GM12878 (cell line): Measurements from ENCODE around the gene DDX10. TPM values are rescaled to one million over a fixed set of nuclear protein-coding genes. Genes with fewer than 3 reads are reported as not detected.

Experiments used
- ATAC-seq: fragments of 200-7000 bp; cut with Tn5 transposase; 3 replicates; pipeline ENCODE4 v1.9.1; 2020; ENCODE audit warnings: mild to moderate bottlenecking, moderate library complexity
- BruUV-seq: library from RNA; stranded (reverse); fragments of 400-500 nt; replicated peaks from 2 replicates; lab custom pipeline; 2021; lab: Mats Ljungman, UMichigan
- CTCF ChIA-PET: fragments of 300-600 bp; sonication (Branson Sonifier 250); formaldehyde crosslinking; extraction: SDS; loops from one replicate; lab custom pipeline; 2021; ENCODE audit warnings: inconsistent platforms; lab: Yijun Ruan, JAX
- POLR2A ChIA-PET: fragments of 350-600 bp; formaldehyde crosslinking; extraction: SDS; loops from one replicate; lab custom pipeline; 2021; ENCODE audit warnings: inconsistent platforms; lab: Charles Lee
- RAD21 ChIA-PET: fragments of 300-600 bp; sonication (Branson Sonifier 250); formaldehyde crosslinking; loops from one replicate; lab custom pipeline; 2023; ENCODE audit warnings: antibody characterized with exemption; ENCODE audit not compliant: unreplicated experiment; lab: Charles Lee
- SMC1A ChIA-PET: fragments of 300-600 bp; sonication (Branson Sonifier 250); formaldehyde crosslinking; loops from one replicate; lab custom pipeline; 2023; ENCODE audit not compliant: unreplicated experiment, uncharacterized antibody; lab: Charles Lee
- DNase-seq: peaks from one replicate; pipeline ENCODE4 v3.0.0-alpha.2; 2011; ENCODE audit warnings: low read depth, low spot score
- FAIRE-seq: peaks from 3 replicates; lab custom pipeline; 2011; peaks lifted over from hg19 to GRCh38; lab: Jason Lieb, UNC
- H2AFZ ChIP-seq: 2 replicates; pipeline ENCODE4 v1.6.0; 2011; ENCODE audit warnings: low read depth, low read length, control low read depth; ENCODE audit not compliant: control insufficient read depth
- H3K27ac ChIP-seq: 2 replicates; pipeline ENCODE4 v1.5.1; 2011; ENCODE audit warnings: control low read depth; ENCODE audit not compliant: control insufficient read depth, insufficient read depth
- H3K27me3 ChIP-seq, 2 experiments: replicated peaks in 1 of 2; 2 replicates each; pipeline versions ENCODE4 v1.6.0 to v1.6.1; 2011; ENCODE audit warnings: low read length in 1 of 2; ENCODE audit not compliant: control insufficient read depth in 2 of 2, insufficient read depth in 2 of 2
- H3K36me3 ChIP-seq, 2 experiments: 2 replicates each; pipeline ENCODE4 v1.5.1; 2011; ENCODE audit warnings: low read length in 1 of 2; ENCODE audit not compliant: control insufficient read depth in 2 of 2, insufficient read depth in 2 of 2
- H3K4me1 ChIP-seq: 2 replicates; pipeline ENCODE4 v1.6.1; 2011; ENCODE audit warnings: mild to moderate bottlenecking, low read length, moderate library complexity, mixed read lengths; ENCODE audit not compliant: control insufficient read depth, insufficient read depth
- H3K4me2 ChIP-seq: 2 replicates; pipeline ENCODE4 v1.6.0; 2011; ENCODE audit warnings: control low read depth; ENCODE audit not compliant: control insufficient read depth, insufficient read depth
- H3K4me3 ChIP-seq: fragments of 200-600 bp; sonication (generic); 2 replicates; pipeline ENCODE4 v1.5.1; 2016
- H3K79me2 ChIP-seq: 2 replicates; pipeline ENCODE4 v1.6.0; 2011; ENCODE audit warnings: low read length; ENCODE audit not compliant: control insufficient read depth, insufficient read depth
- H3K9ac ChIP-seq: 2 replicates; pipeline ENCODE4 v1.8.0; 2011; ENCODE audit warnings: low read length, control low read depth, mixed read lengths; ENCODE audit not compliant: control insufficient read depth, insufficient read depth
- H3K9me3 ChIP-seq: replicated peaks from 3 replicates; pipeline ENCODE4 v1.5.1; 2011; ENCODE audit warnings: mild to moderate bottlenecking, low read length; ENCODE audit not compliant: control insufficient read depth, insufficient read depth
- H4K20me1 ChIP-seq: 2 replicates; pipeline ENCODE4 v1.6.0; 2011; ENCODE audit not compliant: control insufficient read depth, insufficient read depth
- CREB1 ChIP-seq: IDR thresholded peaks from 2 replicates; pipeline ENCODE4 v1.6.1; 2012; ENCODE audit warnings: low read depth, mild to moderate bottlenecking, inconsistent platforms
- MEF2B ChIP-seq: fragments of 450-650 bp; IDR thresholded peaks from 2 replicates; pipeline ENCODE4 v1.6.1; 2018; ENCODE audit warnings: mild to moderate bottlenecking, moderate library complexity; ENCODE audit not compliant: partially characterized antibody, poor library complexity, severe bottlenecking
- NFIC ChIP-seq: IDR thresholded peaks from 2 replicates; pipeline ENCODE4 v1.6.1; 2012; ENCODE audit warnings: low read depth, mild to moderate bottlenecking, inconsistent platforms, low read length, moderate library complexity
- NFYB ChIP-seq: IDR thresholded peaks from 2 replicates; pipeline ENCODE4 v1.6.1; 2011; ENCODE audit warnings: low read depth, mild to moderate bottlenecking, low read length, improper control_type of control experiment, moderate library complexity; ENCODE audit not compliant: insufficient read depth
- SRF ChIP-seq, 2 experiments: IDR thresholded peaks; 2 replicates each; pipeline ENCODE4 v1.6.1; 2011; ENCODE audit warnings: low read depth in 2 of 2, low read length in 2 of 2, mild to moderate bottlenecking in 1 of 2, moderate library complexity in 1 of 2
- YBX1 ChIP-seq: fragments of 450-650 bp; IDR thresholded peaks from 2 replicates; pipeline ENCODE4 v1.6.1; 2016; ENCODE audit warnings: antibody characterized with exemption
- ZNF217 ChIP-seq: fragments of 450-650 bp; IDR thresholded peaks from 2 replicates; pipeline ENCODE4 v1.6.1; 2017; ENCODE audit warnings: antibody characterized with exemption, mild to moderate bottlenecking
- WGBS: methylation state at CpG from one replicate; pipeline ENCODE4 v1.1.6; 2016; ENCODE audit warnings: low lambda C conversion rate; ENCODE audit not compliant: insufficient replicate concordance, insufficient coverage; ENCODE audit errors: missing lambda C conversion rate; 5-methylcytosine and 5-hydroxymethylcytosine counted together
- in situ Hi-C: fragments of 300-500 bp; cut with MboI; formaldehyde crosslinking; loops from 9 replicates; pipeline ENCODE4 v1.14.3; 2018; ENCODE audit warnings: mixed read lengths
- intact Hi-C: fragments of 100-400 bp; cut with micrococcal nuclease; formaldehyde crosslinking; loops from one replicate; pipeline ENCODE4 v1.14.2; 2022; ENCODE audit not compliant: unreplicated experiment
- polyA plus RNA-seq, 11 experiments: library from polyadenylated mRNA; depleted of rRNA in 4 of 11; unstranded in 6 of 11; stranded (reverse) in 5 of 11; fragments of >200 nt; fragmentation: Nextera tagmentation in 4 of 11; fragmentation: Illumina TruSeq in 1 of 11; extraction: Ambion mirVana in 4 of 11; extraction: Trizol in 1 of 11; gene quantifications; 1 replicate in 1 of 11; 2 replicates in 10 of 11; pipeline versions ENCODE4 v1.2.1 to v1.2.3, GENCODE V29; 2011 to 2016; ENCODE audit warnings: inconsistent platforms in 2 of 11, missing spikeins in 2 of 11, low read depth in 1 of 11
- total RNA-seq, 4 experiments: library from RNA; depleted of rRNA in 3 of 4; stranded (reverse); fragments of >200 nt in 3 of 4; fragmentation: Illumina TruSeq in 1 of 4; extraction: Trizol in 1 of 4; gene quantifications; 2 replicates each; pipeline versions ENCODE4 v1.2.1 to v1.2.3, GENCODE V29; 2013 to 2021
- TF ChIP-seq, protein P1 (sequence below): fragments of 450-650 bp; IDR thresholded peaks from 2 replicates; pipeline ENCODE4 v1.6.1; 2017; ENCODE audit warnings: antibody characterized with exemption, mild to moderate bottlenecking, moderate library complexity
- TF ChIP-seq, protein P2 (sequence below): IDR thresholded peaks from 2 replicates; pipeline ENCODE4 v1.6.1; 2011; ENCODE audit warnings: borderline replicate concordance, low read depth, mild to moderate bottlenecking, moderate library complexity, mixed read lengths, low read length; ENCODE audit not compliant: insufficient read depth; ENCODE audit errors: extremely low read length
- TF ChIP-seq, protein P3 (sequence below): fragments of 450-650 bp; formaldehyde crosslinking; IDR thresholded peaks from 2 replicates; pipeline ENCODE4 v1.4.0; 2022; ENCODE audit warnings: mild to moderate bottlenecking, moderate library complexity
- TF ChIP-seq, protein P4 (sequence below): fragments of 150-350 bp; IDR thresholded peaks from 2 replicates; pipeline ENCODE4 v1.6.1; 2016; ENCODE audit warnings: low read depth, low read length

The DDX10 gene
- total and polyA plus RNA-seq, 10 of the 15 experiments (the other 5 are each of a cell fraction or from before 2014, with no cell fraction given): 20.9 to 51.5 (median 31.9) TPM

DNA sequence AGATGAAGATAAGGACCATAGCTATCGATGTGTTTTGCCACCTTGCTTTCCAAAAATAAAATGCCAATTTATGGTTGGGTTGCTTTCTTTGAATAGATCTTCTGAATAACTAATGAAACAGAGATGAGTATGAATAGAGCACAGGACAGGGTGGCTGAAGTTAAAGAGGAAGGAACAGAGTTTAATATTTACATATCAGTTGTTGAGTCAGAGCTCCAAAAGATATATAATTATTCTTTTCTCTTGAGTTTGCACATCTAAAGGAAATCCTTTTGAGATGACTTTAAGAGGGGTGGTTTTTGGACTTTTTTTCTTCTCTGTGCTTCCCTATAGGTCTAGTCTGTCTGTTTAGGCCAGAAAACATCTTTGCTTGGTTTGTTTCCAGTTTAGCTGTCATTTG lies 115.2 kb downstream of the DDX10 start:
- Histone ChIP-seq H3K27me3 (no peaks in the 10 kb centered on the region), H3K4me1 (no peaks in the 10 kb centered on the region), H3K4me3 (no peak overlapping the region), H2AFZ (no peak overlapping the region), H3K36me3 (no peaks in the 10 kb centered on the region), H4K20me1 (no peaks in the 10 kb centered on the region), H3K9me3 (no peaks in the 10 kb centered on the region; the same call in 1 of the 3 replicates), H3K9ac (no peak overlapping the region), H3K4me2 (no peak overlapping the region), H3K27ac (no peak overlapping the region), H3K79me2 (no peaks in the 10 kb centered on the region)
- FAIRE-seq: no peak
- ChIA-PET RAD21 (interaction anchor here (0.9 kb wide), 1 partner anchor 8 kb away, joined by 4 read pairs; no protein-coding TSS in a partner anchor), CTCF (interaction anchor here (0.9 to 3.2 kb wide), 5 partner anchors 9 to 73 kb away, joined by 3 to 16 read pairs (median 4); no protein-coding TSS in a partner anchor), POLR2A (interaction anchor here (0.6 kb wide), 1 partner anchor 36 kb away, joined by 3 read pairs; no protein-coding TSS in a partner anchor), SMC1A (interaction anchor here (1.0 to 1.5 kb wide), 7 partner anchors 8 to 112 kb away, joined by 3 to 7 read pairs (median 5); no protein-coding TSS in a partner anchor)
- in situ Hi-C loops (loop anchor here (10.0 kb wide), 1 partner anchor 915 kb away; no protein-coding TSS in a partner anchor), intact Hi-C loops (no loop called here)
- no TSS peak for BruUV-seq
- ATAC-seq: peak; percentile 71
- 5% methylated on average over 1 of the region's 1 CpG for WGBS
- no peak for DNase-seq
- TF ChIP-seq, protein P1, sequence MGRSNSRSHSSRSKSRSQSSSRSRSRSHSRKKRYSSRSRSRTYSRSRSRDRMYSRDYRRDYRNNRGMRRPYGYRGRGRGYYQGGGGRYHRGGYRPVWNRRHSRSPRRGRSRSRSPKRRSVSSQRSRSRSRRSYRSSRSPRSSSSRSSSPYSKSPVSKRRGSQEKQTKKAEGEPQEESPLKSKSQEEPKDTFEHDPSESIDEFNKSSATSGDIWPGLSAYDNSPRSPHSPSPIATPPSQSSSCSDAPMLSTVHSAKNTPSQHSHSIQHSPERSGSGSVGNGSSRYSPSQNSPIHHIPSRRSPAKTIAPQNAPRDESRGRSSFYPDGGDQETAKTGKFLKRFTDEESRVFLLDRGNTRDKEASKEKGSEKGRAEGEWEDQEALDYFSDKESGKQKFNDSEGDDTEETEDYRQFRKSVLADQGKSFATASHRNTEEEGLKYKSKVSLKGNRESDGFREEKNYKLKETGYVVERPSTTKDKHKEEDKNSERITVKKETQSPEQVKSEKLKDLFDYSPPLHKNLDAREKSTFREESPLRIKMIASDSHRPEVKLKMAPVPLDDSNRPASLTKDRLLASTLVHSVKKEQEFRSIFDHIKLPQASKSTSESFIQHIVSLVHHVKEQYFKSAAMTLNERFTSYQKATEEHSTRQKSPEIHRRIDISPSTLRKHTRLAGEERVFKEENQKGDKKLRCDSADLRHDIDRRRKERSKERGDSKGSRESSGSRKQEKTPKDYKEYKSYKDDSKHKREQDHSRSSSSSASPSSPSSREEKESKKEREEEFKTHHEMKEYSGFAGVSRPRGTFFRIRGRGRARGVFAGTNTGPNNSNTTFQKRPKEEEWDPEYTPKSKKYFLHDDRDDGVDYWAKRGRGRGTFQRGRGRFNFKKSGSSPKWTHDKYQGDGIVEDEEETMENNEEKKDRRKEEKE: no peak
- no peak for TF ChIP-seq ZNF217
- no peak for TF ChIP-seq NFIC
- TF ChIP-seq MEF2B: no peak
- TF ChIP-seq NFYB: no peak
- TF ChIP-seq YBX1: no peak
- TF ChIP-seq, protein P2, sequence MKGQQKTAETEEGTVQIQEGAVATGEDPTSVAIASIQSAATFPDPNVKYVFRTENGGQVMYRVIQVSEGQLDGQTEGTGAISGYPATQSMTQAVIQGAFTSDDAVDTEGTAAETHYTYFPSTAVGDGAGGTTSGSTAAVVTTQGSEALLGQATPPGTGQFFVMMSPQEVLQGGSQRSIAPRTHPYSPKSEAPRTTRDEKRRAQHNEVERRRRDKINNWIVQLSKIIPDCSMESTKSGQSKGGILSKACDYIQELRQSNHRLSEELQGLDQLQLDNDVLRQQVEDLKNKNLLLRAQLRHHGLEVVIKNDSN: no peak
- TF ChIP-seq, protein P3, sequence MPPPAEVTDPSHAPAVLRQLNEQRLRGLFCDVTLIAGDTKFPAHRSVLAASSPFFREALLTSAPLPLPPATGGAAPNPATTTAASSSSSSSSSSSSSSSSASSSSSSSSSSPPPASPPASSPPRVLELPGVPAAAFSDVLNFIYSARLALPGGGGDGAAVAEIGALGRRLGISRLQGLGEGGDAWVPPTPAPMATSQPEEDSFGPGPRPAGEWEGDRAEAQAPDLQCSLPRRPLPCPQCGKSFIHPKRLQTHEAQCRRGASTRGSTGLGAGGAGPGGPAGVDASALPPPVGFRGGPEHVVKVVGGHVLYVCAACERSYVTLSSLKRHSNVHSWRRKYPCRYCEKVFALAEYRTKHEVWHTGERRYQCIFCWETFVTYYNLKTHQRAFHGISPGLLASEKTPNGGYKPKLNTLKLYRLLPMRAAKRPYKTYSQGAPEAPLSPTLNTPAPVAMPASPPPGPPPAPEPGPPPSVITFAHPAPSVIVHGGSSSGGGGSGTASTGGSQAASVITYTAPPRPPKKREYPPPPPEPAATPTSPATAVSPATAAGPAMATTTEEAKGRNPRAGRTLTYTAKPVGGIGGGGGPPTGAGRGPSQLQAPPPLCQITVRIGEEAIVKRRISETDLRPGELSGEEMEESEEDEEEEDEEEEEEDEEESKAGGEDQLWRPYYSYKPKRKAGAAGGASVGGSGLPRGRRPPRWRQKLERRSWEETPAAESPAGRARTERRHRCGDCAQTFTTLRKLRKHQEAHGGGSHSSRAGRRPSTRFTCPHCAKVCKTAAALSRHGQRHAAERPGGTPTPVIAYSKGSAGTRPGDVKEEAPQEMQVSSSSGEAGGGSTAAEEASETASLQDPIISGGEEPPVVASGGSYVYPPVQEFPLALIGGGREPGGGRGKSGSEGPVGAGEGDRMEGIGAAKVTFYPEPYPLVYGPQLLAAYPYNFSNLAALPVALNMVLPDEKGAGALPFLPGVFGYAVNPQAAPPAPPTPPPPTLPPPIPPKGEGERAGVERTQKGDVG (CRISPR knock-in tag): no peak
- no peak for TF ChIP-seq CREB1
- no peak for TF ChIP-seq SRF (IDR thresholded peaks at IDR 0.05; ENCODE audit: low read depth in 2 of 2, low read length in 2 of 2)
- TF ChIP-seq, protein P4, sequence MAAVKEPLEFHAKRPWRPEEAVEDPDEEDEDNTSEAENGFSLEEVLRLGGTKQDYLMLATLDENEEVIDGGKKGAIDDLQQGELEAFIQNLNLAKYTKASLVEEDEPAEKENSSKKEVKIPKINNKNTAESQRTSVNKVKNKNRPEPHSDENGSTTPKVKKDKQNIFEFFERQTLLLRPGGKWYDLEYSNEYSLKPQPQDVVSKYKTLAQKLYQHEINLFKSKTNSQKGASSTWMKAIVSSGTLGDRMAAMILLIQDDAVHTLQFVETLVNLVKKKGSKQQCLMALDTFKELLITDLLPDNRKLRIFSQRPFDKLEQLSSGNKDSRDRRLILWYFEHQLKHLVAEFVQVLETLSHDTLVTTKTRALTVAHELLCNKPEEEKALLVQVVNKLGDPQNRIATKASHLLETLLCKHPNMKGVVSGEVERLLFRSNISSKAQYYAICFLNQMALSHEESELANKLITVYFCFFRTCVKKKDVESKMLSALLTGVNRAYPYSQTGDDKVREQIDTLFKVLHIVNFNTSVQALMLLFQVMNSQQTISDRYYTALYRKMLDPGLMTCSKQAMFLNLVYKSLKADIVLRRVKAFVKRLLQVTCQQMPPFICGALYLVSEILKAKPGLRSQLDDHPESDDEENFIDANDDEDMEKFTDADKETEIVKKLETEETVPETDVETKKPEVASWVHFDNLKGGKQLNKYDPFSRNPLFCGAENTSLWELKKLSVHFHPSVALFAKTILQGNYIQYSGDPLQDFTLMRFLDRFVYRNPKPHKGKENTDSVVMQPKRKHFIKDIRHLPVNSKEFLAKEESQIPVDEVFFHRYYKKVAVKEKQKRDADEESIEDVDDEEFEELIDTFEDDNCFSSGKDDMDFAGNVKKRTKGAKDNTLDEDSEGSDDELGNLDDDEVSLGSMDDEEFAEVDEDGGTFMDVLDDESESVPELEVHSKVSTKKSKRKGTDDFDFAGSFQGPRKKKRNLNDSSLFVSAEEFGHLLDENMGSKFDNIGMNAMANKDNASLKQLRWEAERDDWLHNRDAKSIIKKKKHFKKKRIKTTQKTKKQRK: no peak
